GM20431 (cell line): ENCODE data around the gene UGT1A10.
"Not testable (repeated sequence)": the region's sequence is repeated elsewhere in the genome, so short reads cannot be mapped to it uniquely, and the experiment has no call there.

ENCODE experiments used
- in situ Hi-C: fragments of 300-500 bp; cut with MseI, MboI; formaldehyde crosslinking; loops from one replicate; pipeline ENCODE4 v1.15.0; 2020; ENCODE audit warnings: low sequenced_read_pairs; ENCODE audit not compliant: unreplicated experiment

Gene UGT1A10

DNA sequence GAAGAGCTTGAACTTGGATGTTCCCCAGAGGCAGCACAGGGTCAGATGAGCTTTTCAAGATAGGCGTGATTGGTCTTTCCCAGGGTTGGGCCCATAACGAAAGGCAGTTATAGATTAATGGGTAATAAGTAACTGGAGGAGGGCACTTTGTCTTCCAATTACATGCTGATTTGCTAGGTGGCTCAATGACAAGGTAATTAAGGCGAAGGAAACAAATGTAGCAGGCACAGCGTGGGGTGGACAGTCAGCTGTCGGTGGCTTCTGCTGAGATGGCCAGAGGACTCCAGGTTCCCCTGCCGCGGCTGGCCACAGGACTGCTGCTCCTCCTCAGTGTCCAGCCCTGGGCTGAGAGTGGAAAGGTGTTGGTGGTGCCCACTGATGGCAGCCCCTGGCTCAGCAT is 82.3 kb downstream of the UGT1A10 start, which contains the start of gene UGT1A4:
UGT1A4 (plus strand) TSS at position 185 of the 400 bp plus-strand sequence; CDS start at position 270, 85 bp downstream.
- in situ Hi-C loops, result loop anchor here (25.0 kb wide), 1 partner anchor 256 kb away; no protein-coding TSS in a partner anchor

DNA sequence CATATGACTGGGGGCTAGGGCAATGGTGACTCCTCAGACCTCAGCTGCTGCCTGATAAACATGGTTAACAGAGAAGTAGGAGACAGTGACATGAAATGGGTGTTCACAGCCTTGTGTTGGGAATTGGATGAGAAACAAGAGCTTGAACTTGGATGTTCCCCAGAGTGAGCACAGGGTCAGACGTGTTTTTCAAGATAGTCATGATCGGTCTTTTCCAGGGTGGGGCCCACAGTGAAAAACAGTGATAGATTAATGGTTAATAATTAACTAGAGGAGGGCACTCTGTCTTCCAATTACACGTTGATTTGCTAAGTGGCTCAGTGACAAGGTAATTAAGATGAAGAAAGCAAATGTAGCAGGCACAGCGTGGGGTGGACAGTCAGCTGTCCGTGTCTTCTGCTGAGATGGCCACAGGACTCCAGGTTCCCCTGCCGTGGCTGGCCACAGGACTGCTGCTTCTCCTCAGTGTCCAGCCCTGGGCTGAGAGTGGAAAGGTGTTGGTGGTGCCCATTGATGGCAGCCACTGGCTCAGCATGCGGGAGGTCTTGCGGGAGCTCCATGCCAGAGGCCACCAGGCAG is 92.6 kb downstream of the UGT1A10 start, which contains the start of gene UGT1A3:
UGT1A3 (plus strand) TSS at position 320 of the 579 bp plus-strand sequence; CDS start at position 405, 85 bp downstream.
- in situ Hi-C loops, result no loop called here

DNA sequence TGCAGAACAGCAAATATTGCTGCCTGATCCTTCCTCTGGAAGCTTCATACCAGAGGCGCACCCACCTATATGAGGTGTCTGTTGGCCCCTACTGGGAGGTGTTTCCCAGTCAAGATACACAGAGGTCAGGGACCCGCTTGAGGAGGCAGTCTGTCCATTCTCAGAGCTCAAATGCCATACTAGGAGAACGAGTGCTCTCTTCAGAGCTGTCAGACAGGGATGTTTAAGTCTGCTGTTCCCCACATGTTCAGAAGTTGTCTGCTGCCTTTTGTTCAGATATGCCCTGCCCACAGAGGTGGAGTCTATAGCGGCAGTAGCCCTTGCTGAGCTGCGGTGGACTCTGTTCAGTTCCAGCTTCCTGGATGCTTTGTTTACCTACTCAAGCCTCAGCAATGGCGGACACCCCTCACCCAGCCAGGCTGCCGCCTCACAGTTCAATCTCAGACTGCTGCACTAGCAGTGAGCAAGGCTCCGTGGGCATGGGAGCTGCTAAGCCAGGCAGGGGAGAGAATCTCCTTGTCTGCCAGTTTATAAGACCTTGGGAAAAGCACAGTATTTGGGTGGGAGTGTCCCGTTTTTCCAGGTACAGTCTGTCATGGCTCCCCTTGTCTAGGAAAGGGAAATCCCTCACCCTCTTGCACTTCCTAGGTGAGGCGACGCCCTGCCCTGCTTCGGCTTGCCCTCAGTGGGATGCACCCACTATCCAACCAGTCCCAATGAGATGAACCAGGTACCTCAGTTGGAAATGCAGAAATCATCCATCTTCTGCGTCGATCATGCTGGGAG is 100.8 kb downstream of the UGT1A10 start:
- in situ Hi-C loops, result not testable (repeated sequence)

DNA sequence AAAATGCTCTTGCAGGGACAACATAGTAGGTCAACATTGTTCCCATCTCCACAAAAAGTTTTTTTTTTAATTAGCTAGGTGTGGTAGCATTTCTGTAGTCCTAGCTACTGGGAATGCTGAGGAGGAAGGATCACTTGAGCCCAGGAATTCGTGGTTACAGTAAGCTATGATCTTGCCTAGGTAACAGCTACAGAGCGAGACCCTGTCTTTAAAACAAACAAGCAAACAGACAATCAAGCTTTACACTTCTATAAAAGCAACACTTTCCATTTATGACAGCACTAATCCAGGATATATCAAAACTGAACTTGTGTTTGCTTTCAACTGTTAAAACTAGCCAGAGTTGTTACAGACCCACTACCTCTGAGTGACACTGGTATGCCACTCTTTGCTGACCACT is 104.6 kb downstream of the UGT1A10 start:
- in situ Hi-C loops, result no loop called here

DNA sequence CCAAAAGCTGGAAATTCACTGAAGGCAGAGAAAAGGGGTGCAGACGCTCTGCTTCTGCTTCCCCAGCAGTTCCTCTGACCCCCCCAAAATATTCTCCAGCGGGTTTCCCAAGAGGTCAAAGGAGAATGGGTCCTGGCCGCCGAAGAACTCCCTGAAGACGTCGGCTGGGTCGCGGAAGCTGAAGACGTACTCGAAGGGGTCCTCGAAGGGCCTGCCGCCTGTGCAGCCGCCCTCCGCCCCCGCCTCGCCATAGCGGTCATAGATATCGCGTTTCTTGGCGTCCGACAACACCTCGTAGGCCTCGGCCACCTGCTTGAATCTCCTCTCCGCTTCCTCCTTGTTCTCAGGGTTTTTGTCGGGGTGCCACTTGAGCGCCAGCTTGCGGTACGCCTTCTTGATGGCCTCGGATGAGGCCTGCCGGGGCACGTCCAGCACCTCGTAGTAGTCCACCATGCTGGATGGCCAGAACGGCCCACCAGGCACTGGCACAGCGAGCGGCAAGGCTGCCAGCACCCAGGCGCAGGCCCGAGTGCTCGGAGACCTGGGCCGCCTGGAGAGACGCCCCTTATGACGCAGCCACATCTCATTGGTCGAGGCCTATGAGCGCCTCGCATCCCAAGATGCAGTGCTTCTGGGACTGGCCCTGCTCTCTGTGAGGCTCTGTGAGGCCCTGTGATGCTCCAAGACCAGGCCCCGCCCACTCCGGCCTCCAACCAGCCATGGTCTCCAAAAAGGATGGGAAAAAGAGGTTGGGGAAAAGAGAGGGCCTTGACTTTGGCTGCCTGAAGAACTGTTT is 107.4 kb downstream of the UGT1A10 start:
- in situ Hi-C loops, result no loop called here

DNA sequence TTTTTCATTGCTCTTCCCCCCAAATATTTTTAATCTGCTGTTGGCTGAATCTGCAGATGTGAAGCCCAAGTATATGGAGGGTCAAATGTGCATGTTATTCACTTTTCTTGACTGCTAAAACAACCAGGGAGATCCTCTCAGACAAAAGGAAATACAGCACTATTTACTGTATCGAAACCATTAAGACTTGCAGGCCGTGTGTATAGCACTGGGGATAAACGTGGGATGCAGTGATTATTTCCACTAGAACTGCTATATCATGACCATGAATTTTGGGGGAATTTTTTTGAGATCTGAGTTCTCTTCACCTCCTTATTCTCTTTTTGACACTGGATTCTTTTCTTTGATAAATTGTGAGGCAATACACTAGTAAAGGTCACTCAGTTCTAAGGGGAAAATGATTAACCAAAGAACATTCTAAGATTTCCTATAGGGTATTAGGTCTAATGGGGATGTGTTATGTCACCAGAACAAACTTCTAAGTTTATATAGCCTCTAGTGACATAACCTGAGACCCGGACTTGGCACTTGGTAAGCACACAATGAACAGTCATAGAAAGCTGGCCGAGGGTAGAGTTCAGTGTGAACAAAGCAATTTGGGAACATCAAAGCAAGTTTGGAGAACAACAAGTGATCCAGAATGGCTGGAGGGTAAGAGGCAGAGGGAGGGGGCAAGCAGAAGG is 109.0 kb downstream of the UGT1A10 start:
- in situ Hi-C loops, result no loop called here

DNA sequence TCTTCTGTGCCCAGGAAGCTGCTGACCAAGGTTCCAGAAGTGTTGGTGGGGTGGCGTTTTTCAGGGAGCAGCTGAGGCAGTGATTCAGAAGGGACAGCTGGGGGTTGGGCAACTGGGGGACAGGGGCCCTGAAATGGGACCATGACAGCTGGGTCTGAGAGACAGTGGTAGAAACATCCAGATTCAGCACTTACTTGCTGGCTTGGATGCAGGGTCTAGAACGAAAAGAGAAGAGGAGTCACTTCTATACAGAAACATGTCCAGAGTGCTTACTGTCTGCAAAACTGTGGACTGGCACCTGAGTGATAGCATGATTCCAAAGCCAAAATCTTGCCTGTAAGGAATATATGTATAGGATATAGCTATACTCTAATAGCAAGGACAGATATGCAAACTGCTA is 109.6 kb downstream of the UGT1A10 start:
- in situ Hi-C loops, result not testable (repeated sequence)

DNA sequence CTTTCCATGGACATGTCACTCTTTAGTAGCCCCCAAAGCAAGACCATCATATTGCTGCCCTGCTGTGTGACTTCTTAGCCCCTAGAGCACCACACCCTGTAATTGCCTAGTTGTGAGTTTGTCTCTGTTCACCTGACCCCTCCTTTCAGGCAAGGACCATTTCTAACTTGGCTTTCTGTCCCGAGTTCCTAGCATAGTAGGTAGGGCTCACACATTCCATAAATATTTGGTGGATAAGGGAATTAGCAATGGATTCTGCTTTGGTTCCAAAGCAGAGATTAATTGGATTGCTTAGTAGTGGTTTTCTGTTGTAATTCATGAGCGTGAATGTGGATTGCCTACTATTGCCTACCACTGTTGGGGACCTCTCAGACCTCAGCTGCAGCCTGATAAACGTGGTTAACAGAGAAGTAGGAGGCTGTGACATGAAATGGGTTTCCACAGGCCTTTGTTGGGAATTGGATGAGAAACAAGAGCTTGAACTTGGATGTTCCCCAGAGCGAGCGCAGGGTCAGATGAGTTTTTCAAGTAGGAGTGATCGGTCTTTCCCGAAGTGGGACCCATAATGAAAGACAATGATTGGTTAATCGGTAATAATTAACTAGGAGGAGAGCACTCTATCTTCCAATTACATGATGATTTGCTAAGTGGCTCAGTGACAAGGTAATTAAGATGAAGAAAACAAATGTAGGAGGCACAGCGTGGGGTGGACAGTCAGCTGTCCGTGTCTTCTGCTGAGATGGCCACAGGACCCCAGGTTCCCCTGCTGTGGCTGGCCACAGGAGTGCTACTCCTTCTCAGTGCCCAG is 110.4 kb downstream of the UGT1A10 start:
- in situ Hi-C loops, result no loop called here

DNA sequence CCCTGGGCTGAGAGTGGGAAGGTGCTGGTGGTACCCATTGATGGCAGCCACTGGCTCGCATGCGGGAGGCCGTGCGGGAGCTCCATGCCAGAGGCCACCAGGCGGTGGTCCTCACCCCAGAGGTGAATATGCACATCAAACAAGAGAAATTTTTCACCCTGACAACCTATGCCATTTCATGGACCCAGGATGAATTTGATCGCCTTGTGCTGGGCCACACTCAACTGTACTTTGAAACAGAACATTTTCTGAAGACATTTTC is 111.0 kb downstream of the UGT1A10 start:
- in situ Hi-C loops, result no loop called here

DNA sequence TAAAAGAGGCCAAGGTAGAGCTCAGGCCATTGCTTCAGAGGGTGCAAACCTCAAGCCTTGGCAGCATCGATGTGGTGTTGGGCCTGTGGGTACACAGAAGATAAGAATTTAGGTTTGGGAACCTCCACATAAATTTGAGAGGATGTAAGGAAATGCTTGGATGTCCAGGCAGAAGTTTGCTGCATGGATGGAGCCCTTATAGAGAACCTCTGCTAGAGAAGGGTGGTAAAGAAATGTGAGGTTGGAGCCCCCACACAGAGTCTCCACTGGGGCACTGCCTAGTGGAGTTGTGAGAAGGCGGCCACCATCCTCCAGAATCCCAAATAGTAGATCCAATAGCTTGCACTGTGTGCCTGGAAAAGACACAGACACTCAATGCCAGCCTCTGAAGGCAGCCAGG is 114.4 kb downstream of the UGT1A10 start:
- in situ Hi-C loops, result not testable (repeated sequence)

DNA sequence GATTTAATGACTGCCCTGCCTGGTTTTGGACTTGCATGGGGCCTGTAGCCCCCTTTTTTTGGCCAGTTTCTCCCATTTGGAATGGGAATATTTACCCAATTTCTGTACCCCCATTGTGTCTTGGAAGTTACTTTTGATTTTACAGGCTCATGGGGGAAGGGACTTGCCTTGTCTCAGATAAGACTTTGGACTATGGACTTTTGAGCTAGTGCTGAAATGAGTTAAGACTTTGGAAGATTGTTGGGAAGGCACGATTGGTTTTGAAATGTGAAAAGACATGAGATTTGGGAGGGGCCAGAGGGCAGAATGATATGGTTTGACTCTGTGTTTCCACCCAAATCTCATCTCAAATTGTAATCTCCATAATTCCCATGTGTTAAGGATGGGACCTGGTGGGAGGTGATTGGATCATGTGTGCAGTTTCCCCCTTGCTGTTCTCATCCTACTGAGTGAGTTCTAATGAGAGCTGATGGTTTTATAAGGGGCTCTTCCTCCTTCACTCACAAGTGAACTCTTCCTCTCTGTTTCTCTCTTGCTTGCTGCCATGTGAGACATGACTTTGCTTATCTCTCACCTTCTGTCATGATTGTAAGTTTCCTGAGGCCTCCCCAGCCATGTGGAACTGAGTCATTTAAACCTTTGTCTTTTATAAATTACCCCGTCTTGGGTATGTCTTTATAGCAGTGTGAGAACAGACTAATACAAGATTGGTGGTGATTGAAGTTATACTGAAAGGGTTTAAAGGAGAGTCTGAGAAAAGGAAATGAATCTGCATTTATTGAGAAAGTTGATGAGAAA is 115.2 kb downstream of the UGT1A10 start:
- in situ Hi-C loops, result not testable (repeated sequence)

DNA sequence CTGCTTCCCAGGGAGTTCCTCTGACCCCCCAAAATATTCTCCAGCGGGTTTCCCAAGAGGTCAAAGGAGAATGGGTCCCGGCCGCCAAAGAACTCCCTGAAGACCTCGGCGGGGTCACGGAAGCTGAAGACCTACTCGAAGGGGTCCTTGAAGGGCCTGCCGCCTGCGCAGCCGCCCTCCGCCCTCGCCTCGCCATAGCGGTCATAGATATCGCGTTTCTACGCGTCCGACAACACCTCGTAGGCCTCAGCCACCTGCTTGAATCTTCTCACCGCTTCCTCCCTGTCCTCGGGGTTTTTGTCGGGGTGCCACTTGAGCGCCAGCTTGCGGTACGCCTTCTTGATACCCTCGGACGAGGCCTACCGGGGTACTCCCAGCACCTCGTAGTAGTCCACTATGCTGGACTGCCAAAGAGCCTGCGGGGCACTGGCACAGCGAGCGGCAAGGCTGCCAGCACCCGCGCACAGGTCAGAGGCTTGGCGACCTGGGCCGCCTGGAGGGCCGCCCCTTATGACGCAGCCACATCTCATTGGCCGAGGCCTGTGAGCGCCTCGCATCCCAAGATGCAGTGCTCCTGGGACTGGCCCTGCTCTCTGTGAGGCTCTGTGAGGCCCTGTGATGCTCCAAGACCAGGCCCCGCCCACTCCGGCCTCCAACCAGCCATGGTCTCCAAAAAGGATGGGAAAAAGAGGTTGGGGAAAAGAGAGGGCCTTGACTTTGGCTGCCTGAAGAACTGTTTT is 118.8 kb downstream of the UGT1A10 start:
- in situ Hi-C loops, result no loop called here

DNA sequence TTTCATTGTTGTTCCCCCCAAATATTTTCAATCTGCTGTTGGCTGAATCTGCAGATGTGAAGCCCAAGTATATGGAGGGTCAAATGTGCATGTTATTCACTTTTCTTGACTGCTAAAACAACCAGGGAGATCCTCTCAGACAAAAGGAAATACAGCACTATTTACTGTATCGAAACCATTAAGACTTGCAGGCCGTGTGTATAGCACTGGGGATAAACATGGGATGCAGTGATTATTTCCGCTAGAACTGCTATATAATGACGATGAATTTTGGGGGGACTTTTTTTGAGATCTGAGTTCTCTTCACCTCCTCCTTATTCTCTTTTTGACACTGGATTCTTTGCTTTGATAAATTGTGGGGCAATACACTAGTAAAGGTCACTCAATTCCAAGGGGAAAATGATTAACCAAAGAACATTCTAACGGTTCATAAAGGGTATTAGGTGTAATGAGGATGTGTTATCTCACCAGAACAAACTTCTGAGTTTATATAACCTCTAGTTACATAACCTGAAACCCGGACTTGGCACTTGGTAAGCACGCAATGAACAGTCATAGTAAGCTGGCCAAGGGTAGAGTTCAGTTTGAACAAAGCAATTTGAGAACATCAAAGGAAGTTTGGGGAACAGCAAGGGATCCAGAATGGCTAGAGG is 120.3 kb downstream of the UGT1A10 start:
- in situ Hi-C loops, result no loop called here

DNA sequence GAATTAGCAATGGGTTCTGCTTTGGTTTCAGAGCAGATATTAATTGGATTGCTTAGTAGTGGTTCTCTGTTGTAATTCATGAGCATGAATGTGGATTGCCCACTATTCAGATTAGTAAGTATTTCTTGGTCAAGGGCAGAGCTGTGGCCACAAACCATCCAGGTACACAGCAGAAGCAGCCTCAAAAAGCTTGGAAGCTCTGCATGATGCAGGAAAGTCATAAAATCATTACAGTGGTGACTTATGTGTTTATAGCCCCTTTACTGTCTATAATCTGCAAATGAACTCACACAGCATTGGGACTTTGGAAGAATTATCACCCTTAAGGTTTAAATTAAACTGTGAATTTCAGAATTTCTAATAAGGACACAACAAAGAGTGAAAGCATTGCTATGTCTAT is 121.9 kb downstream of the UGT1A10 start:
- in situ Hi-C loops, result no loop called here

DNA sequence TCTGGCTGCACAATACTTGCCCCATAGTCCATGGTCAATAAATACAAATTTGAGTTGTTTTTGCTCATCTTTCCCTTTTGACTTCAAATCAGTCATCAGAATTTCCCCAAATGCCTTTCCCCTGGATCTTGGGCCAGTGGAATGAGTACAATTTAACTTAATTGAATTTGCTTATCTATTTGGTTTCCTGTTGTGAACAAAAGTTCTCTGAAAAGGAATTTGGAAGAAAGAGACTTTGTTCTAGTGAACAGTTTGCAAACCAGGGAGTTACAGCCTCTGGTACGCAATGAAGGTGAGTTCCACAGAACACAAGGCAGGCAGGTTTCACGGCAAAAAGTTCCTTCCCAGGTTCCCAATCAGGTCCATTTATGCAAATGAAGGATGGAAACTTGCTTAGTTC is 122.6 kb downstream of the UGT1A10 start:
- in situ Hi-C loops, result no loop called here

DNA sequence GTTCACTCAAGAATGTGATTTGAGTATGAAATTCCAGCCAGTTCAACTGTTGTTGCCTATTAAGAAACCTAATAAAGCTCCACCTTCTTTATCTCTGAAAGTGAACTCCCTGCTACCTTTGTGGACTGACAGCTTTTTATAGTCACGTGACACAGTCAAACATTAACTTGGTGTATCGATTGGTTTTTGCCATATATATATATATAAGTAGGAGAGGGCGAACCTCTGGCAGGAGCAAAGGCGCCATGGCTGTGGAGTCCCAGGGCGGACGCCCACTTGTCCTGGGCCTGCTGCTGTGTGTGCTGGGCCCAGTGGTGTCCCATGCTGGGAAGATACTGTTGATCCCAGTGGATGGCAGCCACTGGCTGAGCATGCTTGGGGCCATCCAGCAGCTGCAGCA is 123.8 kb downstream of the UGT1A10 start, which contains the start of gene UGT1A1:
UGT1A1 (plus strand) TSS at position 228 of the 400 bp plus-strand sequence; CDS start at position 246, 18 bp downstream.
- in situ Hi-C loops, result no loop called here

DNA sequence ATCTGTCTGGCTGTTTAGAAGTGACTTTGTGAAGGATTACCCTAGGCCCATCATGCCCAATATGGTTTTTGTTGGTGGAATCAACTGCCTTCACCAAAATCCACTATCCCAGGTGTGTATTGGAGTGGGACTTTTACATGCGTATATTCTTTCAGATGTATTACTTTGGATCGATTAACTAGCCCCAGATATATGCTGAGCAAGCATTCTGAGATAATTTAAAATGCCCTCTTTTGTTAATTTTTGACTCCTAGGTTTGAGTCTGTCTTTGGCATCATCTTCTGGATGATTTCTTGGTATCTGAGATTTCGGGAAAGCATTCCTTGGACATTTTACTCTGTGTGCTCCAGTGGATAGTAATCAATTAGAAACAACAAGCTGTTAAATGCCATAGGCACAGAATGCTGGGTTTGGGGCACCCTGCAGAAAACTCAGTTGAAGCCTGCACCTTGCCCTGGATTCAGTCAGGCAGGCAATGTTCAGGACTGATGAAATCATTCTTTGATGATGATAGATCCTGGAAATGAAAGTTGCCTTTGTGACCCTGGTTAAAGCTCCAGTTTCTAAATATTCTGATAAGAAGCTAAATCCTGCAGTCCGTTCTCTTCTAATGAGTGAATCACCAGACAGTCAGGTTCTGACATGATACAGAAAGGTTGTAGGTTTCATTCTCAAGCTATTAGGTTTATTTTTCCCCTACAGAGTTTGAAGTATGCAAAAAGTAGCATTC is 125.0 kb downstream of the UGT1A10 start:
- in situ Hi-C loops, result no loop called here
